CD14-positive monocyte (primary cell): ENCODE measurements around the gene IGF1. TPM values are rescaled to one million over a fixed set of nuclear protein-coding genes. Genes with fewer than 3 reads are reported as not detected.

Source experiments
- DNase-seq, 3 donors: peaks; one replicate each; pipeline ENCODE4 v3.0.0-alpha.2; 2011 to 2022
- H2AFZ ChIP-seq: 2 replicates; pipeline ENCODE4 v1.6.0; 2012; ENCODE audit warnings: mild to moderate bottlenecking, low read depth, low read length, inconsistent platforms; ENCODE audit not compliant: insufficient read depth, poor library complexity, severe bottlenecking
- H3K27ac ChIP-seq, 2 donors: 1 replicate in 1 of 2; 2 replicates in 1 of 2; pipeline ENCODE4 v1.5.1; 2012 to 2013; ENCODE audit warnings: low read length in 2 of 2, control low read depth in 1 of 2, inconsistent platforms in 1 of 2, low read depth in 1 of 2, mild to moderate bottlenecking in 1 of 2
- H3K27me3 ChIP-seq, 2 donors: one replicate each; pipeline versions ENCODE4 v1.6.0 to v1.6.1; 2011 to 2013; ENCODE audit warnings: low read length in 2 of 2; ENCODE audit not compliant: control insufficient read depth in 2 of 2, insufficient read depth in 2 of 2
- H3K36me3 ChIP-seq, 2 donors: replicated peaks in 1 of 2; 1 replicate in 1 of 2; 2 replicates in 1 of 2; pipeline versions ENCODE4 v1.5.1 to v1.6.1; 2012 to 2013; ENCODE audit warnings: low read length in 2 of 2, control low read depth in 1 of 2, inconsistent platforms in 1 of 2, mild to moderate bottlenecking in 1 of 2; ENCODE audit not compliant: insufficient read depth in 2 of 2, control insufficient read depth in 1 of 2
- H3K4me1 ChIP-seq, 2 donors: 1 replicate in 1 of 2; 2 replicates in 1 of 2; pipeline versions ENCODE4 v1.5.1 to v1.6.1; 2012 to 2013; ENCODE audit warnings: low read length in 2 of 2, control low read depth in 1 of 2, inconsistent platforms in 1 of 2, mild to moderate bottlenecking in 1 of 2, moderate library complexity in 1 of 2; ENCODE audit not compliant: insufficient read depth in 2 of 2, control insufficient read depth in 1 of 2
- H3K4me2 ChIP-seq: replicated peaks from 2 replicates; pipeline ENCODE3; 2012; ENCODE audit warnings: low read length, moderate library complexity, mild to moderate bottlenecking; ENCODE audit not compliant: poor library complexity, severe bottlenecking; ENCODE audit errors: extremely low read depth
- H3K4me3 ChIP-seq, 3 experiments: fragments of 200-600 bp in 1 of 3; sonication (generic) in 1 of 3; replicated peaks in 1 of 3; 1 replicate in 2 of 3; 2 replicates in 1 of 3; pipeline ENCODE4 v1.5.1; 2011 to 2013; ENCODE audit warnings: low read length in 3 of 3, mild to moderate bottlenecking in 3 of 3, control low read depth in 2 of 3, low read depth in 2 of 3, inconsistent platforms in 1 of 3, moderate library complexity in 1 of 3
- H3K79me2 ChIP-seq: 2 replicates; pipeline ENCODE4 v1.6.0; 2012; ENCODE audit warnings: mild to moderate bottlenecking, control low read depth, inconsistent platforms, low read length, moderate library complexity; ENCODE audit not compliant: insufficient read depth
- H3K9ac ChIP-seq: 2 replicates; pipeline ENCODE4 v1.6.0; 2017; ENCODE audit warnings: low read length, mild to moderate bottlenecking; ENCODE audit not compliant: insufficient read depth, poor library complexity, severe bottlenecking
- H3K9me3 ChIP-seq, 2 donors: replicated peaks in 1 of 2; 1 replicate in 1 of 2; 2 replicates in 1 of 2; pipeline versions ENCODE4 v1.5.1 to v1.6.1; 2012 to 2013; ENCODE audit warnings: low read length in 2 of 2, control low read depth in 1 of 2; ENCODE audit not compliant: control insufficient read depth in 1 of 2, insufficient read depth in 1 of 2
- H4K20me1 ChIP-seq: 2 replicates; pipeline ENCODE4 v1.6.0; 2012; ENCODE audit warnings: mild to moderate bottlenecking, low read length, control low read depth, moderate library complexity; ENCODE audit not compliant: insufficient read depth
- H3K27ac Mint-ChIP-seq, 7 donors: one replicate each; pipeline ENCODE4 v1.8.0; 2020; ENCODE audit warnings: mild to moderate bottlenecking in 7 of 7, mixed read lengths in 7 of 7, moderate library complexity in 6 of 7, inconsistent platforms in 2 of 7
- H3K27me3 Mint-ChIP-seq, 3 donors: one replicate each; pipeline ENCODE4 v1.8.0; 2021 to 2022; ENCODE audit warnings: low read depth in 3 of 3, mild to moderate bottlenecking in 3 of 3, mixed read lengths in 3 of 3, moderate library complexity in 3 of 3, inconsistent platforms in 1 of 3
- H3K36me3 Mint-ChIP-seq, 2 donors: one replicate each; pipeline ENCODE4 v1.8.0; 2020; ENCODE audit warnings: mixed read lengths in 2 of 2, inconsistent platforms in 1 of 2, mild to moderate bottlenecking in 1 of 2
- H3K4me1 Mint-ChIP-seq: one replicate; pipeline ENCODE4 v1.8.0; 2020; ENCODE audit warnings: mild to moderate bottlenecking, mixed read lengths
- H3K4me3 Mint-ChIP-seq, 2 donors: one replicate each; pipeline ENCODE4 v1.8.0; 2020; ENCODE audit warnings: mild to moderate bottlenecking in 2 of 2, mixed read lengths in 2 of 2, moderate library complexity in 1 of 2
- H3K9me3 Mint-ChIP-seq, 7 donors: one replicate each; pipeline ENCODE4 v1.8.0; 2020 to 2022; ENCODE audit warnings: mixed read lengths in 7 of 7, mild to moderate bottlenecking in 6 of 7, moderate library complexity in 6 of 7, inconsistent platforms in 2 of 7
- WGBS: methylation state at CpG from one replicate; pipeline ENCODE4 v1.1.5; 2013; ENCODE audit warnings: missing lambda C conversion rate; ENCODE audit not compliant: insufficient coverage; 5-methylcytosine and 5-hydroxymethylcytosine counted together
- intact Hi-C, 2 donors: fragments of 100-400 bp; cut with micrococcal nuclease; formaldehyde crosslinking; loops; one replicate each; pipeline versions ENCODE4 v1.15.0 to v1.15.1; 2023
- polyA plus RNA-seq, 3 donors: library from polyadenylated mRNA; depleted of rRNA in 1 of 3; unstranded in 2 of 3; stranded (reverse) in 1 of 3; fragments of 300-500 nt in 2 of 3; fragments of >200 nt in 1 of 3; fragmentation: Illumina TruSeq in 2 of 3; gene quantifications; 1 replicate in 2 of 3; 2 replicates in 1 of 3; pipeline ENCODE4 v1.2.3, GENCODE V29; 2012 to 2021
- TF ChIP-seq, protein P1 (sequence below): fragments of 200-600 bp; IDR thresholded peaks from one replicate; pipeline ENCODE4 v1.8.0; 2022; ENCODE audit warnings: antibody characterized with exemption, mild to moderate bottlenecking

The IGF1 gene
- polyA plus RNA-seq, 3 donors, result not detected

DNA sequence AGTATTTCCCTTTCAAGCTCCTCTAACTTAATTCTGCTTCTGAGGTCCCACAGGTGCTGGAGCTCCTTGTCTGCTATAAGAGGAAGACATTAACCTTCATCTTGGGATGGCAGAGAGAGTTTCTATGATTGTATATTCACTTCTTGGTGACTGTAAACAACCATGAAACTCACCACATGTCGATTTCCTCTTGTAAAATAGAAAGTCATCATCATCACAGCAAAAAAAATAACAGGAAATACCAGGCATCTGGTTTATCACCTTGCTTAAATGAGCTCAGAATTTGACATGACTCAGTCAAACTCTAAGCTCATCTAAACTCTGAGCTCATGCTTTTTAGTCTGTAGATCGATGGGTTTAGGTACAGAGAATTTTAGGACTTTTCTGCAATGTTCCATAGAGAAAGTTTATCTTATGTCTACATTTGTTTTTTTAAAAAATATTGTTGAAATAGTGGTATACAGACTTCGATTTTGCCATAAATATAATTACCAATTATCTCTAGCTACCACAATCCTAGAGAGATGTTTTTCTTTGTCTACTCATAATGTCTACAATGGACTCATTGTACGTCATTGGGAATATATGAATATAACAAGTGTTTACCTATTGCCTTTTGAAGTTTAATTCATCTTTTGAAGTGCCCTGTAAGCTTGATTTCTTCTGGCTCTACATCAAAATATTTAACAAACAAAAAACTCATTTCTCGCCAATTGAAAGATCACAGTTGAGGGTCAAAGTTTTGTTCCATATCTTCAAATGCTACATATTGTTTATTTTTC is 58.4 kb downstream of the IGF1 start:
- Histone ChIP-seq H3K79me2 (no peaks in the 10 kb centered on the region), H3K36me3 (no peaks in the 10 kb centered on the region), H3K4me2 (no peak overlapping the region), H3K27me3 (no peaks in the 10 kb centered on the region), H3K9ac (no peak overlapping the region), H3K9me3 (peaks cover 0 to 4% of the 10 kb centered on the region in 2 donors), H2AFZ (no peak overlapping the region), H3K4me1 (no peaks in the 10 kb centered on the region), H3K27ac (no peak overlapping the region), H3K4me3 (no peak overlapping the region), H4K20me1 (no peaks in the 10 kb centered on the region)
- H3K27me3 Mint-ChIP-seq, result peaks cover 0 to 6% (median 3%) of the 10 kb centered on the region in 3 donors
- H3K9me3 Mint-ChIP-seq, result peaks cover 0 to 5% (median 2%) of the 10 kb centered on the region in 7 donors
- TF ChIP-seq, protein P1, sequence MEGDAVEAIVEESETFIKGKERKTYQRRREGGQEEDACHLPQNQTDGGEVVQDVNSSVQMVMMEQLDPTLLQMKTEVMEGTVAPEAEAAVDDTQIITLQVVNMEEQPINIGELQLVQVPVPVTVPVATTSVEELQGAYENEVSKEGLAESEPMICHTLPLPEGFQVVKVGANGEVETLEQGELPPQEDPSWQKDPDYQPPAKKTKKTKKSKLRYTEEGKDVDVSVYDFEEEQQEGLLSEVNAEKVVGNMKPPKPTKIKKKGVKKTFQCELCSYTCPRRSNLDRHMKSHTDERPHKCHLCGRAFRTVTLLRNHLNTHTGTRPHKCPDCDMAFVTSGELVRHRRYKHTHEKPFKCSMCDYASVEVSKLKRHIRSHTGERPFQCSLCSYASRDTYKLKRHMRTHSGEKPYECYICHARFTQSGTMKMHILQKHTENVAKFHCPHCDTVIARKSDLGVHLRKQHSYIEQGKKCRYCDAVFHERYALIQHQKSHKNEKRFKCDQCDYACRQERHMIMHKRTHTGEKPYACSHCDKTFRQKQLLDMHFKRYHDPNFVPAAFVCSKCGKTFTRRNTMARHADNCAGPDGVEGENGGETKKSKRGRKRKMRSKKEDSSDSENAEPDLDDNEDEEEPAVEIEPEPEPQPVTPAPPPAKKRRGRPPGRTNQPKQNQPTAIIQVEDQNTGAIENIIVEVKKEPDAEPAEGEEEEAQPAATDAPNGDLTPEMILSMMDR, result no peak
- intact Hi-C loops, result no loop called here
- no peaks in the 10 kb centered on the region for H3K4me1 Mint-ChIP-seq
- H3K27ac Mint-ChIP-seq, result no peak overlapping the region
- H3K4me3 Mint-ChIP-seq, result no peak overlapping the region
- no peaks in the 10 kb centered on the region for H3K36me3 Mint-ChIP-seq
- no CpG with 5 or more reads among the region's 5 CpGs for WGBS
- no peak for DNase-seq

DNA sequence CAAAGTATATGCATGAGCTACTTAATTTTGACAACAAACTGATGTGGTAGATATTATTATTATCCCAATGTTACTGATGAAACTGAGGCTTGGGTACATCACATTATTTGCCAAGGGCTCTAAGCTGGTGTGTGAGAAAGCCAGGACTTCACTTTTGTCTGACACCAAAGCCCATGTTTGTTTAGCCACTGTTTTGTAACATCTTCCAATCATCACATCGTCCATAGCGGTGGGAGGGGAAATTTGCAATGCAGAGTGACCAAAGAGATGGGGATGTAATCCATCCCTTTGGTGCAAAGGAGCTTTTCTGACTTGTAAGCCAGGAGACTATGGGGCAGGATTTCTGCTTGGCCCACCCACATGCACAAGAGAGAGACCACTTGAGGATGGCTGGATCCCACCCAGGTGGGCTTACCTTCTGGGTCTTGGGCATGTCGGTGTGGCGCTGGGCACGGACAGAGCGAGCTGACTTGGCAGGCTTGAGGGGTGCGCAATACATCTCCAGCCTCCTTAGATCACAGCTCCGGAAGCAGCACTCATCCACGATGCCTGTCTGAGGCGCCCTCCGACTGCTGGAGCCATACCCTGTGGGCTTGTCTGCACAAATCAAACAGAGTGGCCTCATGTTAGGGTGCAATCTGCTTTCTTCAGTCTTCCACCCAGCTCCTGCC is 61.1 kb downstream of the IGF1 start:
- DNase-seq, result no peak
- Mint-ChIP-seq H3K27ac (no peak overlapping the region), H3K4me1 (no peaks in the 10 kb centered on the region), H3K36me3 (no peaks in the 10 kb centered on the region), H3K27me3 (peaks cover 0 to 6% (median 3%) of the 10 kb centered on the region in 3 donors), H3K4me3 (no peak overlapping the region), H3K9me3 (peaks cover 0 to 13% (median 4%) of the 10 kb centered on the region in 7 donors)
- intact Hi-C loops, result no loop called here
- no peaks in the 10 kb centered on the region for H3K79me2 ChIP-seq
- no peak overlapping the region for H3K4me3 ChIP-seq
- H2AFZ ChIP-seq, result no peak overlapping the region
- no peaks in the 10 kb centered on the region for H3K27me3 ChIP-seq
- H3K4me2 ChIP-seq, result no peak overlapping the region
- no peaks in the 10 kb centered on the region for H3K36me3 ChIP-seq
- H4K20me1 ChIP-seq, result no peaks in the 10 kb centered on the region
- peaks cover 0 to 4% of the 10 kb centered on the region in 2 donors for H3K9me3 ChIP-seq
- 97% methylated on average over 9 of the region's 11 CpGs for WGBS
- H3K27ac ChIP-seq, result no peak overlapping the region
- H3K4me1 ChIP-seq, result no peaks in the 10 kb centered on the region
- no peak overlapping the region for H3K9ac ChIP-seq
- TF ChIP-seq, protein P1, result no peak
